22Rv1 (cell line): ENCODE measurements around the gene GALNTL6.
"Not testable (repeated sequence)": the region's sequence is repeated elsewhere in the genome, so short reads cannot be mapped to it uniquely, and the experiment has no call there.

Source experiments
- H3K27ac ChIP-seq: fragments of 450-650 bp; 2 replicates; pipeline ENCODE4 v1.5.1; 2017
- CTCF ChIP-seq: fragments of 450-650 bp; IDR thresholded peaks from 2 replicates; pipeline ENCODE4 v1.5.1; 2017; ENCODE audit warnings: mild to moderate bottlenecking
- ZFX ChIP-seq: fragments of 450-650 bp; IDR thresholded peaks from 2 replicates; pipeline ENCODE4 v1.6.1; 2017; ENCODE audit warnings: antibody characterized with exemption, borderline replicate concordance

Gene GALNTL6

GRCh38 chr4:172951679-172952451 lies 1138.7 kb downstream of the GALNTL6 start:
- no peak overlapping the region for H3K27ac ChIP-seq
- no peak for TF ChIP-seq ZFX
- TF ChIP-seq CTCF: no peak

GRCh38 chr4:172953896-172954568 lies 1140.8 kb downstream of the GALNTL6 start:
- no peak overlapping the region for H3K27ac ChIP-seq
- TF ChIP-seq ZFX (no peak), CTCF (no peak)

GRCh38 chr4:172956340-172956739 lies 1143.1 kb downstream of the GALNTL6 start:
- not testable (repeated sequence) for H3K27ac ChIP-seq

- H3K27ac ChIP-seq: no peak overlapping the region
- TF ChIP-seq ZFX (no peak), CTCF (no peak)
Measured at GRCh38 chr4:172957216-172957615, 1144.0 kb downstream of the GALNTL6 start.

GRCh38 chr4:172962564-172963353 lies 1149.6 kb downstream of the GALNTL6 start:
- peak overlapping the region; percentile 63 for H3K27ac ChIP-seq
- TF ChIP-seq CTCF (no peak), ZFX (no peak)

GRCh38 chr4:172963498-172964294 lies 1150.5 kb downstream of the GALNTL6 start:
- H3K27ac ChIP-seq: peak overlapping the region; percentile 63
- TF ChIP-seq CTCF: no peak

- H3K27ac ChIP-seq: not testable (repeated sequence)
Measured at GRCh38 chr4:172970189-172970588, 1157.0 kb downstream of the GALNTL6 start.

- TF ChIP-seq ZFX (no peak), CTCF (no peak)
- H3K27ac ChIP-seq: no peak overlapping the region
Measured at GRCh38 chr4:172974586-172974985, 1161.4 kb downstream of the GALNTL6 start.
